HepG2 (cell line): ENCODE data around the gene TMEM41B. TPM values are rescaled to one million over a fixed set of nuclear protein-coding genes. Genes with fewer than 3 reads are reported as not detected.
A peak's percentile ranks its signal among the peaks of the same experiment; 100 is the strongest.

Experiments
- ASH2L ChIP-seq: fragments of 300-600, 200-600 bp; sonication (generic); IDR thresholded peaks from 2 replicates; pipeline ENCODE4 v1.7.0; 2017; ENCODE audit warnings: low read depth, mild to moderate bottlenecking, moderate library complexity, mixed read lengths, low read length; ENCODE audit not compliant: insufficient read length
- FOXK1 ChIP-seq: sonication (generic); formaldehyde crosslinking; IDR thresholded peaks from 2 replicates; pipeline ENCODE4 v1.4.0; 2020; ENCODE audit warnings: low read depth, missing genetic modification reagents, borderline replicate concordance
- GATA4 ChIP-seq: sonication (generic); IDR thresholded peaks from 2 replicates; pipeline ENCODE4 v1.6.1; 2016; ENCODE audit warnings: antibody characterized with exemption, low read depth, borderline replicate concordance
- MEIS2 ChIP-seq: sonication (generic); formaldehyde crosslinking; IDR thresholded peaks from 2 replicates; pipeline ENCODE4 v1.9.0; 2021; ENCODE audit warnings: mild to moderate bottlenecking, missing genetic modification reagents
- NFATC3 ChIP-seq: sonication (generic); formaldehyde crosslinking; IDR thresholded peaks from 2 replicates; pipeline ENCODE4 v1.5.1; 2020; ENCODE audit warnings: mild to moderate bottlenecking, missing genetic modification reagents
- RBM39 ChIP-seq: fragments of 200-400 bp; formaldehyde crosslinking; IDR thresholded peaks from one replicate; pipeline ENCODE4 v1.6.1; 2018; ENCODE audit warnings: antibody characterized with exemption, mild to moderate bottlenecking, low read depth, low read length; ENCODE audit not compliant: poor library complexity, severe bottlenecking
- REL ChIP-seq: sonication (generic); formaldehyde crosslinking; conservative IDR thresholded peaks from 2 replicates; pipeline ENCODE4 v1.8.0; 2022; ENCODE audit warnings: mild to moderate bottlenecking, missing genetic modification reagents, moderate library complexity
- ZBTB2 ChIP-seq: sonication (generic); formaldehyde crosslinking; IDR thresholded peaks from 2 replicates; pipeline ENCODE4 v1.8.0; 2022; ENCODE audit warnings: low read depth, missing genetic modification reagents
- ZFP82 ChIP-seq: sonication (generic); formaldehyde crosslinking; IDR thresholded peaks from 2 replicates; pipeline ENCODE4 v1.5.1; 2020; ENCODE audit warnings: mild to moderate bottlenecking, missing genetic modification reagents, borderline replicate concordance
- ZMYM3 ChIP-seq: sonication (generic); formaldehyde crosslinking; IDR thresholded peaks from 2 replicates; pipeline ENCODE4 v1.5.1; 2020; ENCODE audit warnings: mild to moderate bottlenecking, missing genetic modification reagents
- ZNF260 ChIP-seq: sonication (generic); formaldehyde crosslinking; IDR thresholded peaks from 2 replicates; pipeline ENCODE4 v1.4.0; 2020; ENCODE audit warnings: missing genetic modification reagents, low read depth, mild to moderate bottlenecking, borderline replicate concordance
- ZNF547 ChIP-seq: sonication (generic); formaldehyde crosslinking; IDR thresholded peaks from 2 replicates; pipeline ENCODE4 v1.5.1; 2020; ENCODE audit warnings: mild to moderate bottlenecking, missing genetic modification reagents
- ZNF713 ChIP-seq: sonication (generic); formaldehyde crosslinking; IDR thresholded peaks from 2 replicates; pipeline ENCODE4 v1.4.0; 2020; ENCODE audit warnings: mild to moderate bottlenecking, missing genetic modification reagents
- ZSCAN25 ChIP-seq: sonication (generic); formaldehyde crosslinking; IDR thresholded peaks from 2 replicates; pipeline ENCODE4 v1.8.0; 2022; ENCODE audit warnings: mild to moderate bottlenecking, missing genetic modification reagents
- polyA plus RNA-seq, 8 experiments: library from polyadenylated mRNA; depleted of rRNA in 3 of 8; stranded (reverse) in 7 of 8; unstranded in 1 of 8; fragments of >200 nt; fragmentation: Illumina TruSeq in 4 of 8; extraction: Trizol in 4 of 8; gene quantifications; 2 replicates each; pipeline versions ENCODE4 v1.2.1 to v1.2.3, GENCODE V29; 2011 to 2016; ENCODE audit warnings: low read depth in 4 of 8, missing spikeins in 1 of 8, mixed read lengths in 1 of 8; ENCODE audit not compliant: insufficient read depth in 1 of 8
- total RNA-seq, 5 experiments: library from RNA; depleted of rRNA; stranded (reverse); fragments of >200 nt; fragmentation: Illumina TruSeq; extraction: Trizol; gene quantifications; 2 replicates each; pipeline ENCODE4 v1.2.3, GENCODE V29; 2016; ENCODE audit warnings: low read depth in 1 of 5
- TF ChIP-seq, protein P1 (sequence below): sonication (generic); formaldehyde crosslinking; IDR thresholded peaks from 2 replicates; pipeline ENCODE4 v1.4.0; 2020; ENCODE audit warnings: low read depth, mild to moderate bottlenecking, missing genetic modification reagents
- TF ChIP-seq, protein P2 (sequence below): IDR thresholded peaks from 2 replicates; pipeline ENCODE4 v1.6.1; 2012; ENCODE audit warnings: low read length, improper control_type of control experiment
- TF ChIP-seq, protein P3 (sequence below): sonication (generic); formaldehyde crosslinking; IDR thresholded peaks from 2 replicates; pipeline ENCODE4 v1.4.0; 2020; ENCODE audit warnings: low read depth, missing genetic modification reagents

Gene TMEM41B
- total and polyA plus RNA-seq, 2 of the 13 experiments (the other 11 are each of a cell fraction or from before 2014, with no cell fraction given), result 36.8 to 48.1 TPM

DNA sequence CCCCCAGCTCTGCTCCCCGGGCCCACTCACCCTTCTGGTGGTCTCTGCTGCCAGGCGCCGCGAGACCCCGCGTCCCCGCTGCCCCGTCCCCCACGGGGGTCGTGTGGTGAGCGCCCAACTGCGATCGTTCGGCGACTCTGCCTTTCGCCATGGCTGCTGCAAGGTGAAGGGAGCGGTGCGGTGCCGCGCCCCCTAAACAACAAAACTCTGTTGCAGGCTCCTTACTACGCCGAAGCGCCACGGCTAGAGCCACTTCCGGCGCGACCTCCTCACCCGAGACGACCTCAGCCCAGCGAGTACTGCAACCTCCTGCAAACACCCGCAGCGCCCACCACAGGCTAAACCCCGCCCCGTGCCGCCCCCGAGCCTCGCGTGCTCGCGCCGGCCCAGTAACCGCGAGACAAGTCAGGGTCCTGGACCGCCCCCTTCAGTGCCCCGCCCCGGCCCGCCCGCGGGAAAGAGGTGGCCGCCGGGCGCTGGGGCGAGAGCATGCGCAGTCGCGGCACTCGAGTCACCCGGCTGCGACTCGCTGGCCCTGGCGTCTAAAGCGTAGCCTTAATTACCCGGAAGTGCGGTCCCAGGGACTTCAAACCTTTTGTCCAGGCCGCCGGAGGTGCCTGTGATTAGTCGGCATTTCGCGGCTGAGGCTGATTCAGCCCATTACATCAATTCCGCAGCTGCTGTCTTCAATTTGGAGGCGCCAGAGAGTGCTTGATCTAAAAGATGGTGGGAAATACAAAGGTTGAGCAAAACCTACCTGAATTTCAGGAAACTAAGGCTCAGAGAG, at the start of gene TMEM41B (continued):
- TF ChIP-seq, protein P1, sequence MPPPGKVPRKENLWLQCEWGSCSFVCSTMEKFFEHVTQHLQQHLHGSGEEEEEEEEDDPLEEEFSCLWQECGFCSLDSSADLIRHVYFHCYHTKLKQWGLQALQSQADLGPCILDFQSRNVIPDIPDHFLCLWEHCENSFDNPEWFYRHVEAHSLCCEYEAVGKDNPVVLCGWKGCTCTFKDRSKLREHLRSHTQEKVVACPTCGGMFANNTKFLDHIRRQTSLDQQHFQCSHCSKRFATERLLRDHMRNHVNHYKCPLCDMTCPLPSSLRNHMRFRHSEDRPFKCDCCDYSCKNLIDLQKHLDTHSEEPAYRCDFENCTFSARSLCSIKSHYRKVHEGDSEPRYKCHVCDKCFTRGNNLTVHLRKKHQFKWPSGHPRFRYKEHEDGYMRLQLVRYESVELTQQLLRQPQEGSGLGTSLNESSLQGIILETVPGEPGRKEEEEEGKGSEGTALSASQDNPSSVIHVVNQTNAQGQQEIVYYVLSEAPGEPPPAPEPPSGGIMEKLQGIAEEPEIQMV, result no peak
- TF ChIP-seq ZMYM3 (CRISPR knock-in tag) (no peak), ZFP82 (CRISPR knock-in tag) (no peak), REL (CRISPR knock-in tag) (no peak; the same call in 1 of the 2 replicates), ASH2L (peak; percentile 92), GATA4 (peak; percentile 68), MEIS2 (CRISPR knock-in tag) (peak; percentile 40), ZNF547 (peak; percentile 62; the same call in 1 of the 2 replicates), ZNF260 (CRISPR knock-in tag) (no peak), NFATC3 (no peak; the same call in 1 of the 2 replicates), ZSCAN25 (CRISPR knock-in tag) (peak; percentile 55), FOXK1 (CRISPR knock-in tag) (no peak), ZNF713 (CRISPR knock-in tag) (no peak), RBM39 (peak; percentile 59), ZBTB2 (CRISPR knock-in tag) (peak; percentile 41; the same call in 1 of the 2 replicates)
- TF ChIP-seq, protein P2, sequence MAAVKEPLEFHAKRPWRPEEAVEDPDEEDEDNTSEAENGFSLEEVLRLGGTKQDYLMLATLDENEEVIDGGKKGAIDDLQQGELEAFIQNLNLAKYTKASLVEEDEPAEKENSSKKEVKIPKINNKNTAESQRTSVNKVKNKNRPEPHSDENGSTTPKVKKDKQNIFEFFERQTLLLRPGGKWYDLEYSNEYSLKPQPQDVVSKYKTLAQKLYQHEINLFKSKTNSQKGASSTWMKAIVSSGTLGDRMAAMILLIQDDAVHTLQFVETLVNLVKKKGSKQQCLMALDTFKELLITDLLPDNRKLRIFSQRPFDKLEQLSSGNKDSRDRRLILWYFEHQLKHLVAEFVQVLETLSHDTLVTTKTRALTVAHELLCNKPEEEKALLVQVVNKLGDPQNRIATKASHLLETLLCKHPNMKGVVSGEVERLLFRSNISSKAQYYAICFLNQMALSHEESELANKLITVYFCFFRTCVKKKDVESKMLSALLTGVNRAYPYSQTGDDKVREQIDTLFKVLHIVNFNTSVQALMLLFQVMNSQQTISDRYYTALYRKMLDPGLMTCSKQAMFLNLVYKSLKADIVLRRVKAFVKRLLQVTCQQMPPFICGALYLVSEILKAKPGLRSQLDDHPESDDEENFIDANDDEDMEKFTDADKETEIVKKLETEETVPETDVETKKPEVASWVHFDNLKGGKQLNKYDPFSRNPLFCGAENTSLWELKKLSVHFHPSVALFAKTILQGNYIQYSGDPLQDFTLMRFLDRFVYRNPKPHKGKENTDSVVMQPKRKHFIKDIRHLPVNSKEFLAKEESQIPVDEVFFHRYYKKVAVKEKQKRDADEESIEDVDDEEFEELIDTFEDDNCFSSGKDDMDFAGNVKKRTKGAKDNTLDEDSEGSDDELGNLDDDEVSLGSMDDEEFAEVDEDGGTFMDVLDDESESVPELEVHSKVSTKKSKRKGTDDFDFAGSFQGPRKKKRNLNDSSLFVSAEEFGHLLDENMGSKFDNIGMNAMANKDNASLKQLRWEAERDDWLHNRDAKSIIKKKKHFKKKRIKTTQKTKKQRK, result no peak
- TF ChIP-seq, protein P3, sequence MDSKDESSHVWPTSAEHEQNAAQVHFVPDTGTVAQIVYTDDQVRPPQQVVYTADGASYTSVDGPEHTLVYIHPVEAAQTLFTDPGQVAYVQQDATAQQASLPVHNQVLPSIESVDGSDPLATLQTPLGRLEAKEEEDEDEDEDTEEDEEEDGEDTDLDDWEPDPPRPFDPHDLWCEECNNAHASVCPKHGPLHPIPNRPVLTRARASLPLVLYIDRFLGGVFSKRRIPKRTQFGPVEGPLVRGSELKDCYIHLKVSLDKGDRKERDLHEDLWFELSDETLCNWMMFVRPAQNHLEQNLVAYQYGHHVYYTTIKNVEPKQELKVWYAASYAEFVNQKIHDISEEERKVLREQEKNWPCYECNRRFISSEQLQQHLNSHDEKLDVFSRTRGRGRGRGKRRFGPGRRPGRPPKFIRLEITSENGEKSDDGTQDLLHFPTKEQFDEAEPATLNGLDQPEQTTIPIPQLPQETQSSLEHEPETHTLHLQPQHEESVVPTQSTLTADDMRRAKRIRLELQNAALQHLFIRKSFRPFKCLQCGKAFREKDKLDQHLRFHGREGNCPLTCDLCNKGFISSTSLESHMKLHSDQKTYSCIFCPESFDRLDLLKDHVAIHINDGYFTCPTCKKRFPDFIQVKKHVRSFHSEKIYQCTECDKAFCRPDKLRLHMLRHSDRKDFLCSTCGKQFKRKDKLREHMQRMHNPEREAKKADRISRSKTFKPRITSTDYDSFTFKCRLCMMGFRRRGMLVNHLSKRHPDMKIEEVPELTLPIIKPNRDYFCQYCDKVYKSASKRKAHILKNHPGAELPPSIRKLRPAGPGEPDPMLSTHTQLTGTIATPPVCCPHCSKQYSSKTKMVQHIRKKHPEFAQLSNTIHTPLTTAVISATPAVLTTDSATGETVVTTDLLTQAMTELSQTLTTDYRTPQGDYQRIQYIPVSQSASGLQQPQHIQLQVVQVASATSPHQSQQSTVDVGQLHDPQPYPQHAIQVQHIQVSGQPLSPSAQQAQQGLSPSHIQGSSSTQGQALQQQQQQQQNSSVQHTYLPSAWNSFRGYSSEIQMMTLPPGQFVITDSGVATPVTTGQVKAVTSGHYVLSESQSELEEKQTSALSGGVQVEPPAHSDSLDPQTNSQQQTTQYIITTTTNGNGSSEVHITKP (CRISPR knock-in tag), result no peak
